AG04449 (cell line): ENCODE data around the gene ACSL1.

Experiments used
- CTCF ChIA-PET: fragments of 350-600 bp; formaldehyde crosslinking; extraction: SDS; loops from one replicate; lab custom pipeline; 2021; ENCODE audit warnings: antibody characterized with exemption; lab: Yijun Ruan, JAX
- POLR2A ChIA-PET: fragments of 400-600, 350-600 bp; formaldehyde crosslinking; extraction: SDS; loops from one replicate; lab custom pipeline; 2020; ENCODE audit warnings: antibody characterized with exemption, inconsistent platforms; lab: Yijun Ruan, JAX
- DNase-seq: peaks from one replicate; pipeline ENCODE4 v3.0.0-alpha.2; 2010; ENCODE audit warnings: low read depth, low spot score
- H3K4me3 ChIP-seq: 2 replicates; pipeline ENCODE4 v1.5.1; 2011; ENCODE audit warnings: low read depth, mild to moderate bottlenecking, control low read depth, low read length
- CTCF ChIP-seq: IDR thresholded peaks from one replicate; pipeline ENCODE4 v1.5.1; 2011; ENCODE audit warnings: mild to moderate bottlenecking, moderate library complexity, low read length, control low read depth, inconsistent platforms; ENCODE audit not compliant: insufficient read depth; ENCODE audit errors: missing control alignments

The ACSL1 gene

GRCh38 chr4:184851200-184851541 is 25.4 kb upstream of the ACSL1 start:
- no peak overlapping the region for H3K4me3 ChIP-seq
- CTCF ChIA-PET = no interaction called here
- no peak for TF ChIP-seq CTCF
- POLR2A ChIA-PET = no interaction called here
- DNase-seq = no peak

- no peak for TF ChIP-seq CTCF
- POLR2A ChIA-PET = no interaction called here
- CTCF ChIA-PET = no interaction called here
- no peak overlapping the region for H3K4me3 ChIP-seq
- no peak for DNase-seq
Measured at GRCh38 chr4:184850431-184851199, 24.8 kb upstream of the ACSL1 start.

GRCh38 chr4:184850018-184850417 is 24.2 kb upstream of the ACSL1 start:
- no peak overlapping the region for H3K4me3 ChIP-seq
- POLR2A ChIA-PET = no interaction called here
- CTCF ChIA-PET = no interaction called here
- no peak for TF ChIP-seq CTCF
- DNase-seq = no peak

GRCh38 chr4:184849185-184849584 is 23.4 kb upstream of the ACSL1 start:
- DNase-seq = no peak
- POLR2A ChIA-PET = no interaction called here
- CTCF ChIA-PET = no interaction called here
- H3K4me3 ChIP-seq = no peak overlapping the region
- no peak for TF ChIP-seq CTCF

GRCh38 chr4:184848510-184848909 is 22.7 kb upstream of the ACSL1 start:
- DNase-seq = no peak
- ChIA-PET CTCF (no interaction called here), POLR2A (no interaction called here)
- no peak overlapping the region for H3K4me3 ChIP-seq
- no peak for TF ChIP-seq CTCF

- H3K4me3 ChIP-seq = no peak overlapping the region
- CTCF ChIA-PET = no interaction called here
- no peak for DNase-seq
- TF ChIP-seq CTCF = no peak
- POLR2A ChIA-PET = no interaction called here
Measured at GRCh38 chr4:184846531-184846930, 20.8 kb upstream of the ACSL1 start.
